Left lung (tissue), 10 donors: Measurements from ENCODE around the gene UPB1. TPM values are rescaled to one million over a fixed set of nuclear protein-coding genes. Genes with fewer than 3 reads are reported as not detected.
"Not testable (repeated sequence)": the region's sequence is repeated elsewhere in the genome, so short reads cannot be mapped to it uniquely, and the experiment has no call there.

Experiments
- ATAC-seq: fragments of 200-7000 bp; cut with Tn5 transposase; one replicate; pipeline ENCODE4 v1.9.1; 2020; ENCODE audit warnings: moderate library complexity
- DNase-seq, 4 donors: peaks; one replicate each; pipeline ENCODE4 v3.0.0-alpha.2; 2013 to 2020
- H3K27ac ChIP-seq, 2 donors: fragments of 200-600 bp; sonication (generic) in 1 of 2; one replicate each; pipeline versions ENCODE4 v1.5.0 to v1.8.0; 2020 to 2021
- H3K27me3 ChIP-seq, 2 donors: fragments of 200-600 bp; sonication (generic) in 1 of 2; one replicate each; pipeline versions ENCODE4 v1.5.0 to v1.8.0; 2020 to 2021
- H3K36me3 ChIP-seq, 2 donors: fragments of 200-600 bp; sonication (generic) in 1 of 2; one replicate each; pipeline versions ENCODE4 v1.5.0 to v1.8.0; 2020 to 2021
- H3K4me1 ChIP-seq, 2 donors: fragments of 200-600 bp; one replicate each; pipeline ENCODE4 v1.8.0; 2021
- H3K4me3 ChIP-seq, 2 donors: fragments of 200-600 bp; sonication (generic) in 1 of 2; one replicate each; pipeline versions ENCODE4 v1.5.0 to v1.8.0; 2020 to 2021; ENCODE audit warnings: mild to moderate bottlenecking in 1 of 2
- H3K9me3 ChIP-seq, 2 donors: fragments of 200-600 bp; sonication (generic) in 1 of 2; one replicate each; pipeline versions ENCODE4 v1.5.0 to v1.8.0; 2020 to 2021
- intact Hi-C, 2 donors: fragments of 100-400 bp; cut with DNase I; formaldehyde crosslinking; loops; one replicate each; pipeline versions ENCODE4 v1.11.2 to v1.14.2; 2022
- polyA plus RNA-seq, 6 donors: library from polyadenylated mRNA; unstranded; fragments of 120-200 nt; gene quantifications; one replicate each; pipeline ENCODE4 v1.2.1, GENCODE V29; 2013; ENCODE audit not compliant: insufficient read length in 6 of 6
- total RNA-seq, 2 donors: library from RNA; stranded (reverse); fragmentation: NEBNext Ultra II Directional; extraction: Animal tissue kit (Norgen Biotek cat#: 25700); gene quantifications; one replicate each; pipeline ENCODE4 v1.2.1, GENCODE V29; 2021
- TF ChIP-seq, protein P1 (sequence below), 2 donors: fragments of 200-600 bp; sonication (generic) in 1 of 2; IDR thresholded peaks; one replicate each; pipeline versions ENCODE4 v1.5.0 to v1.8.0; 2021; ENCODE audit warnings: antibody characterized with exemption in 2 of 2
- donor health status: DM: no; HTN: yes; CAD: no.
- donor health status: DM: no; HTN: no; CAD: no.

UPB1 gene
- total and polyA plus RNA-seq, 8 donors: 0.50 to 2.3 (median 1.8) TPM

- DNase-seq (no peak), ATAC-seq (no peak)
- Histone ChIP-seq H3K36me3 (peaks cover 0 to 35% of the 10 kb centered on the region in 2 donors), H3K4me1 (peaks cover 15 to 43% of the 10 kb centered on the region in 2 donors), H3K27ac (peak overlapping the region in 1 of 2 donors; percentile 61), H3K9me3 (no peaks in the 10 kb centered on the region), H3K4me3 (no peak overlapping the region), H3K27me3 (no peaks in the 10 kb centered on the region)
- intact Hi-C loops: no loop called here
- TF ChIP-seq, protein P1, sequence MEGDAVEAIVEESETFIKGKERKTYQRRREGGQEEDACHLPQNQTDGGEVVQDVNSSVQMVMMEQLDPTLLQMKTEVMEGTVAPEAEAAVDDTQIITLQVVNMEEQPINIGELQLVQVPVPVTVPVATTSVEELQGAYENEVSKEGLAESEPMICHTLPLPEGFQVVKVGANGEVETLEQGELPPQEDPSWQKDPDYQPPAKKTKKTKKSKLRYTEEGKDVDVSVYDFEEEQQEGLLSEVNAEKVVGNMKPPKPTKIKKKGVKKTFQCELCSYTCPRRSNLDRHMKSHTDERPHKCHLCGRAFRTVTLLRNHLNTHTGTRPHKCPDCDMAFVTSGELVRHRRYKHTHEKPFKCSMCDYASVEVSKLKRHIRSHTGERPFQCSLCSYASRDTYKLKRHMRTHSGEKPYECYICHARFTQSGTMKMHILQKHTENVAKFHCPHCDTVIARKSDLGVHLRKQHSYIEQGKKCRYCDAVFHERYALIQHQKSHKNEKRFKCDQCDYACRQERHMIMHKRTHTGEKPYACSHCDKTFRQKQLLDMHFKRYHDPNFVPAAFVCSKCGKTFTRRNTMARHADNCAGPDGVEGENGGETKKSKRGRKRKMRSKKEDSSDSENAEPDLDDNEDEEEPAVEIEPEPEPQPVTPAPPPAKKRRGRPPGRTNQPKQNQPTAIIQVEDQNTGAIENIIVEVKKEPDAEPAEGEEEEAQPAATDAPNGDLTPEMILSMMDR (IDR thresholded peaks at IDR 0.05): no peak
These were observed 55.8 kb downstream of the UPB1 start for GRCh38 chr22:24550902-24551435.

GRCh38 chr22:24552503-24553286 is 57.6 kb downstream of the UPB1 start:
- Histone ChIP-seq H3K27ac (peak overlapping the region in 1 of 2 donors; percentile 99), H3K36me3 (peaks cover 0 to 22% of the 10 kb centered on the region in 2 donors), H3K4me1 (peaks cover 21 to 57% of the 10 kb centered on the region in 2 donors)
- DNase-seq, intact Hi-C loops, ATAC-seq, H3K9me3 ChIP-seq, H3K4me3 ChIP-seq, H3K27me3 ChIP-seq: not testable (repeated sequence)

DNA sequence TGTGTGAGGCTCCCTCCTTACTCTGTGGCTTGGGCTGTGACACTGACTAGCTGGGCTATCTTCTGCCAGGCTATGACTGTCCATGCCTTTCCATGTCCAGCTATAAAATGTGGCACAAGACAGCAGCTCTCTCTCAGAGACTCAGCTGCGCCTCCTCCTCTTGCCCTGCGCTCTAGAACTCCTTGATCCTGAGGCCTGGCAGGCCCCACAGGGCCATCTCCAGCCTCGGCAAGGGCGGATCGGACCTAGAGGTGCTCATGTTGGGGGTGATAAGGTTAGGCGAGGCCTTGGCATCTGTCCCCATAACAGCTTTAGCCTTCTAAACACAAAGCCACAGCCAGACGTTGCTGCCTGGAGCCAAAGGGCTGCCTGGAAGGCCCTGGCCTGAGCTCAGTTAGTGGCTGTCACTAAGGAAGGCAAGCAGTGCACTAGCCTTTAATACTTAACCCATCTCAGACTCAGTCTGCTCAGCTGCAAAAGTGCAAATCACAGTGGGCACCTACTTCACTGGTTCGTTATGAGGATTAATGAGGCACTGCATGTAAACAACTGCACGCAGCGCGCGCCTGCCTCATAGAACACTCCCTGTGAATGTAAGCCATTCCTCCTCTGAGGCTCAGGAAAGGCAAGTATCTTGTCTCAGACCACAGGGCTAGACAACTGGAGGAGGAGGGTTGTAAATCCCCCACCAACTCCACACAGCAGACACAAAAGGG is 58.6 kb downstream of the UPB1 start:
- Histone ChIP-seq H3K27ac (peak overlapping the region; percentile 92 to 99), H3K4me3 (peak overlapping the region; percentile 95 to 100), H3K9me3 (no peaks in the 10 kb centered on the region), H3K4me1 (peaks cover 21 to 65% of the 10 kb centered on the region in 2 donors), H3K27me3 (no peaks in the 10 kb centered on the region), H3K36me3 (peaks cover 0 to 22% of the 10 kb centered on the region in 2 donors)
- TF ChIP-seq, protein P1 (IDR thresholded peaks at IDR 0.05): no peak
- ATAC-seq (no peak), DNase-seq (no peak)
- intact Hi-C loops: no loop called here

DNA sequence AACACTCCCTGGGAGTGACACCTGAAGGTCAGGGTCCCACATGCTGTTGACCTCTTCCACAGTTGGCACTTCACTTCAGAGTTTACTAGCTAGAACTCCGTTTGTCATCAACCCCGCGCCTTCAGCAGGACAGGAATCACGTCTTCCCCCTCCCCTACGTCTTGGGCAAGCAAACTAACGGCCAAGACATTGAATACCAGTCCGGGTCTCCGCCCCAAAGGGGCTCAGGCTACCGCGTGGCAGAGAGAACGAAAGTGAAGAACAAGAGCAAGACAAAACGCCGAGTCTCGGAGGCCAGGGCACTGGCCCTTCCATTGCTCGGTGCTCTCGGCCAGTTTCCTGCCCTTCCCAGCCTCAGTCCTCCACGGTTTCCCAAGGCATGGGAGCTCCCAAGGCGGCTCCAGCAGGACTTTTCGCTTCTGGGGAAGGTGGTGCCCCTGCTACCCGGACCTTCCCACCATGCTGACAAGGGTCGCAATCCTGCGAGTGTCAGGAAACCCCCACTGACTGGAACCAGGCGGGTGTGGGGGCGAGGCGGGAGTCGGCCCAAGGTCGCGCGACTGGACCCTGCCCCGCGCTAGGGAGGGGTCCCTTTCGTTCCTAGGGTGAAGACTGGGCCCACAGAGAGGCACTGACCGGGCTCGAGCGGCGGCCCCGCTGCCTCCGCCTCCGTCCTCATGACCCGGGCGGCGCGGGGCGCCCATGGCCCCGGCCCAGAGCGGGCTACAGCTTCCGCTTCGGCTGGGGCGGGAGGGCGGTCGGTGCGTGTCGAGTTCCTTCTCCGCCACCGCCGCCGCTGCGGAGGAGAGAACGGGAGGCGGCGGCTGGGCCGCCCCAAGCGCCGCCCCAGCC is 59.4 kb downstream of the UPB1 start, which contains the start of gene GUCD1:
Gene GUCD1, minus strand, starts transcription at position 826 of the 852 bp plus-strand sequence. Its CDS starts 147 bp downstream, at position 679.
- no peak for ATAC-seq

More for the DNA sequence above, 59.4 kb downstream of the UPB1 start, which contains the start of gene GUCD1:
- no peaks in the 10 kb centered on the region for H3K27me3 ChIP-seq
- peak within 1 kb of the TSS; percentile 95 to 100 for H3K4me3 ChIP-seq
- intact Hi-C loops: no loop called here
- peak in 2 of 4 donors; percentile 29 to 51 for DNase-seq
- TF ChIP-seq, protein P1 (IDR thresholded peaks at IDR 0.05): no peak
- H3K27ac ChIP-seq: peak within 1 kb of the TSS; percentile 98 to 99
- H3K36me3 ChIP-seq: peaks cover 0 to 23% of the 10 kb centered on the region in 2 donors
- peaks cover 21 to 73% of the 10 kb centered on the region in 2 donors for H3K4me1 ChIP-seq
- no peaks in the 10 kb centered on the region for H3K9me3 ChIP-seq
